ENCODE data around the gene PLS3. TPM values are rescaled to one million over a fixed set of nuclear protein-coding genes. Genes with fewer than 3 reads are reported as not detected.

The PLS3 gene, protein sequence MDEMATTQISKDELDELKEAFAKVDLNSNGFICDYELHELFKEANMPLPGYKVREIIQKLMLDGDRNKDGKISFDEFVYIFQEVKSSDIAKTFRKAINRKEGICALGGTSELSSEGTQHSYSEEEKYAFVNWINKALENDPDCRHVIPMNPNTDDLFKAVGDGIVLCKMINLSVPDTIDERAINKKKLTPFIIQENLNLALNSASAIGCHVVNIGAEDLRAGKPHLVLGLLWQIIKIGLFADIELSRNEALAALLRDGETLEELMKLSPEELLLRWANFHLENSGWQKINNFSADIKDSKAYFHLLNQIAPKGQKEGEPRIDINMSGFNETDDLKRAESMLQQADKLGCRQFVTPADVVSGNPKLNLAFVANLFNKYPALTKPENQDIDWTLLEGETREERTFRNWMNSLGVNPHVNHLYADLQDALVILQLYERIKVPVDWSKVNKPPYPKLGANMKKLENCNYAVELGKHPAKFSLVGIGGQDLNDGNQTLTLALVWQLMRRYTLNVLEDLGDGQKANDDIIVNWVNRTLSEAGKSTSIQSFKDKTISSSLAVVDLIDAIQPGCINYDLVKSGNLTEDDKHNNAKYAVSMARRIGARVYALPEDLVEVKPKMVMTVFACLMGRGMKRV
- total RNA-seq: 45.0 TPM
- 65.3 TPM for polyA plus RNA-seq
- long read RNA-seq, donor 1, partial matches to known transcripts: 0 of 1 reads
- long read RNA-seq, donor 1, other reads (novel, unspliced or antisense): 0 of 1 reads
- long read RNA-seq, donor 2, partial matches to known transcripts: 23 of 27 reads
- long read RNA-seq, donor 2, other reads (novel, unspliced or antisense): 0 of 27 reads
- long read RNA-seq, donor 3, transcript PLS3-202 (16 exons, 3,280 nt): major isoform, 8 of 9 reads
- long read RNA-seq, donor 3, partial matches to known transcripts: 0 of 9 reads
- long read RNA-seq, donor 3, other reads (novel, unspliced or antisense): 0 of 9 reads
- long read RNA-seq, donor 4, partial matches to known transcripts: 0 of 5 reads
- long read RNA-seq, donor 4, other reads (novel, unspliced or antisense): 0 of 5 reads
- long read RNA-seq, donor 5, transcript PLS3-202 (16 exons, 3,280 nt): major isoform, 21 of 27 reads
- long read RNA-seq, donor 5, partial matches to known transcripts: 5 of 27 reads
- long read RNA-seq, donor 5, other reads (novel, unspliced or antisense): 0 of 27 reads
- long read RNA-seq, donor 6, partial matches to known transcripts: 0 of 3 reads
- long read RNA-seq, donor 6, other reads (novel, unspliced or antisense): 0 of 3 reads
- long read RNA-seq, donor 7, partial matches to known transcripts: 0 of 1 reads
- long read RNA-seq, donor 7, other reads (novel, unspliced or antisense): 0 of 1 reads
- long read RNA-seq, donor 8, transcript PLS3-202 (16 exons, 3,280 nt): major isoform, 5 of 5 reads
- long read RNA-seq, donor 8, partial matches to known transcripts: 0 of 5 reads
- long read RNA-seq, donor 8, other reads (novel, unspliced or antisense): 0 of 5 reads
- long read RNA-seq, donor 9, partial matches to known transcripts: 13 of 16 reads
- long read RNA-seq, donor 9, other reads (novel, unspliced or antisense): 0 of 16 reads
- long read RNA-seq, donor 10, transcript PLS3-202 (16 exons, 3,280 nt): major isoform, 5 of 5 reads
- long read RNA-seq, donor 10, partial matches to known transcripts: 0 of 5 reads
- long read RNA-seq, donor 10, other reads (novel, unspliced or antisense): 0 of 5 reads

DNA sequence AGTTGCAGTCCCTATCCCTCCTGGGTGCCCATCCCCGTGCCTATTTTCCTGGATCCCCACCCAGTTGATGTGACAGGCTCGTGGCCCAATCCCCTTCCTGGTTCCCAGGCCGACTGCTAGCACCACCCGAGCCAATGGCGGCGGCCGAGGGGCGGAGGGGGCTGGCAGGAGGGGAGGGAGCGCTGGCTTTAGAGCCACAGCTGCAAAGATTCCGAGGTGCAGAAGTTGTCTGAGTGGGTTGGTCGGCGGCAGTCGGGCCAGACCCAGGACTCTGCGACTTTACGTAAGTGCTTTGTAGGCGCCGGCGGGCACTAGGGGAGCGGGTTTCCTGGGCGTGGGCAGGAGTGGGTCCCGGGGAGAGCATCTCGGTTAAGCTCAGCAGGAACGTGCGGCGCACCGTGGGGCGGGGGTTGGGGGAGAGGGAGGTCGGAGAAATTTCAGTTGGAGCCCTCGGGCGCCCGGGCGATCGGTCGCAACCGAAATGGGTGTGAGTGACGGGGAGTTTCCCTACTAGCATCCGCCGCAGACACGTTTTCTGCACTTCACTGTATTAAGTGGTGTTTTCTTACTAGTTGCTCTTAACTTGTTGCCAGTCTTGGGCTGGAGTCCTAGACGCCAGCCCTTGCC is at the start of gene PLS3:
PLS3 (plus strand) TSS at position 197 of the 627 bp plus-strand sequence. CDS start 49,077 bp downstream, outside the sequence.
- DNase-seq (ENCODE audit: low read depth in 6 of 9, low spot score in 9 of 9): peak in 4 of 9 donors; percentile 7 to 47 (median 16)
- Histone ChIP-seq H3K9me3 (ENCODE audit: control insufficient read depth in 2 of 2, insufficient read depth in 1 of 2, low read length in 1 of 2) (no peaks in the 10 kb centered on the region), H3K36me3 (ENCODE audit: control insufficient read depth in 2 of 2, insufficient read depth in 2 of 2, low read length in 1 of 2) (no peaks in the 10 kb centered on the region), H3K27ac (ENCODE audit: low read depth in 1 of 2, low read length in 1 of 2) (peak within 1 kb of the TSS; percentile 69 to 70), H3K4me3 (ENCODE audit: low read length in 2 of 2) (peak within 1 kb of the TSS; percentile 44 to 46), H3K27me3 (ENCODE audit: control insufficient read depth in 2 of 2, insufficient read depth in 1 of 2, low read length in 1 of 2) (peaks cover 0 to 29% of the 10 kb centered on the region in 2 donors), H3K4me1 (ENCODE audit: control insufficient read depth in 2 of 2, insufficient read depth in 2 of 2, low read length in 2 of 2) (no peaks in the 10 kb centered on the region)
- 0% methylated on average over 40 of the region's 40 CpGs for WGBS

DNA sequence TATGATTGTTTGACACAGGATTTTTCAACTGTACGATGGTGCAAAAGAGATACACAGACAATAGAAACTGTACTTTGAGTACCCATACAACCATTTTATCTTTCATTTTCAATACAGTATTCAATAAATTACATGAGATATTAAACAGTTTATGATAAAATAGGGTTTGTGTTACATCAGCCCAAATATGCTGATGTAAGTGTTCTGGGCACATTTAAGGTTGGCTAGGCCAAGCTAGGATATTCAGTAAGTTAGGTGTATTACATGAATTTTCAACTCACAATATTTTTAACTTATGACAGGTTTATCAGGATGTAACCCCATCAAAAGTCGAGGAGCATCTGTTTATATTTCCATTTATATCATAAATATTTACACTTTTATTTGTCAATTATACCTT is 42.9 kb upstream of the PLS3 start:
- Histone ChIP-seq H3K4me3 (ENCODE audit: low read length in 2 of 2) (no peak overlapping the region), H3K36me3 (ENCODE audit: control insufficient read depth in 2 of 2, insufficient read depth in 2 of 2, low read length in 1 of 2) (no peaks in the 10 kb centered on the region), H3K27me3 (ENCODE audit: control insufficient read depth in 2 of 2, insufficient read depth in 1 of 2, low read length in 1 of 2) (no peaks in the 10 kb centered on the region), H3K27ac (ENCODE audit: low read depth in 1 of 2, low read length in 1 of 2) (no peak overlapping the region), H3K9me3 (ENCODE audit: control insufficient read depth in 2 of 2, insufficient read depth in 1 of 2, low read length in 1 of 2) (no peaks in the 10 kb centered on the region), H3K4me1 (ENCODE audit: control insufficient read depth in 2 of 2, insufficient read depth in 2 of 2, low read length in 2 of 2) (no peaks in the 10 kb centered on the region)
- WGBS: 81% methylated on average over 2 of the region's 2 CpGs
- no peak for DNase-seq (ENCODE audit: low read depth in 6 of 9, low spot score in 9 of 9)

DNA sequence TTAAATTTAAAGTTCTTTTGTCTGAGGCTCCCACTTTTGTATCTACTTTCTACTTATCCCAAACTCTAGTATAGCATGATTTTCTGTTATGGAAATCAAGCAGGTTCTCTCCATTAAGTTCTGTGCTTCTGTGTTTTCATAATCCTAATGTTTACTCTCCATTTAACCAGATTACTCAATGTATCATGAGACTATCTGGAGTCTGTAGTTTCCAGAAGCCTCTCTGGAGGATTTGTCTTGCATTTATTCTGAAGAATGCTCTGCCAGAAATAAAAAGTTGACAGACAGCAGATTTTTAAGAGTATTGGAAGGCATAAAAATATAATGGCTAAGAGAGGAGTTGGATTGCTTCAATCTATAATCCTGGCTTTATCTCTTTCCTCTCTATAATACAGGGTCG is 39.2 kb upstream of the PLS3 start:
- DNase-seq (ENCODE audit: low read depth in 6 of 9, low spot score in 9 of 9): no peak
- Histone ChIP-seq H3K4me3 (ENCODE audit: low read length in 2 of 2) (no peak overlapping the region), H3K27ac (ENCODE audit: low read depth in 1 of 2, low read length in 1 of 2) (no peak overlapping the region), H3K27me3 (ENCODE audit: control insufficient read depth in 2 of 2, insufficient read depth in 1 of 2, low read length in 1 of 2) (no peaks in the 10 kb centered on the region), H3K36me3 (ENCODE audit: control insufficient read depth in 2 of 2, insufficient read depth in 2 of 2, low read length in 1 of 2) (no peaks in the 10 kb centered on the region), H3K9me3 (ENCODE audit: control insufficient read depth in 2 of 2, insufficient read depth in 1 of 2, low read length in 1 of 2) (no peaks in the 10 kb centered on the region), H3K4me1 (ENCODE audit: control insufficient read depth in 2 of 2, insufficient read depth in 2 of 2, low read length in 2 of 2) (no peaks in the 10 kb centered on the region)
- 79% methylated on average over 1 of the region's 1 CpG for WGBS

DNA sequence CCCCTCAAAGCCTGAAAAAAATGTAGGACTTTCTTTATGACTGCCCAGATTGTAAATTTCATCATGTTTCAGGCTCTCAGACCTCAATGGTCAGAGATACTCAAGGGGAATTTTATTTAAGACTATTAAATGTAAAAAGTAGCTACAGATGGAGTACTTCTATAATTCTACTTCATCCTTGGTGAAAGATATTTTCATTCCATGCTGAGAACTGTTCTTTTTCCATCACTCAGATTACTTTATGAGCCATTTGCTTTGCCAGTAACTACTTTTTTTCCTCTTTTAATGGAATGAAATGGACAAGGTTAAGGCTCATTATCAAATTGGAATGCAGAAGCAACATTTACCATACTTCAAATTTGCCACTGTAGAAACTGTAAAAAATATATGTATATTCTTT is 38.0 kb upstream of the PLS3 start:
- Histone ChIP-seq H3K36me3 (ENCODE audit: control insufficient read depth in 2 of 2, insufficient read depth in 2 of 2, low read length in 1 of 2) (no peaks in the 10 kb centered on the region), H3K27ac (ENCODE audit: low read depth in 1 of 2, low read length in 1 of 2) (no peak overlapping the region), H3K4me1 (ENCODE audit: control insufficient read depth in 2 of 2, insufficient read depth in 2 of 2, low read length in 2 of 2) (no peaks in the 10 kb centered on the region), H3K9me3 (ENCODE audit: control insufficient read depth in 2 of 2, insufficient read depth in 1 of 2, low read length in 1 of 2) (no peaks in the 10 kb centered on the region), H3K4me3 (ENCODE audit: low read length in 2 of 2) (no peak overlapping the region), H3K27me3 (ENCODE audit: control insufficient read depth in 2 of 2, insufficient read depth in 1 of 2, low read length in 1 of 2) (no peaks in the 10 kb centered on the region)
- no peak for DNase-seq (ENCODE audit: low read depth in 6 of 9, low spot score in 9 of 9)

- H3K4me3 ChIP-seq (ENCODE audit: low read length in 2 of 2): no peak overlapping the region
- DNase-seq (ENCODE audit: low read depth in 6 of 9, low spot score in 9 of 9): no peak
- WGBS: 89% methylated on average over 7 of the region's 7 CpGs
These were observed 35.5 kb upstream of the PLS3 start for GRCh38 chrX:115525486-115525885.

DNA sequence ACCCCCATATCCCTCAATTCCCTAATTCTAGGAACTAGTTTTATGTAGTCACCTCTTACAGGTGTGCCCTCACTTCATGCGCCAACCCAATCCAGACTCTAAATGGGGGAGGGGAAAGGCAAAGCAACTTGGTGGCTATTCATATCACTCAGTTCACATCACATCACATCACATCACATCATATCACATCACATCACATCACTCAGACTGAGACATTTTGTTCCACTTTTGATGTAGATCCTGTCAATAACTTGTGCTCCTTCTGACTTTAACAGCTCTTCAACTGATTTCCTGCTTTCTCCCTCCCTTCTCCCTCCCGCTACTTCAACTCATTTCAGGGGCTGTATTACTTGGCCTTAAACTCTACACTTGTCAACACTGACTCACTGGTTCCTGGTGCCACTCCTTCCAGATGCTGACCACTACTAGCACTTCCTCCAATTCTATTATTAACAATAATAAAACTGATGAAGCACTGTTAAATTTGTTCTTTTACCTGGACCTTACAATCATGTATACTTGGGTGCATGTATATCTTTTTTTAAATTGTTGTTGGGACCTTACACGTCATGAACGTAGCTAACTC is 29.1 kb upstream of the PLS3 start:
- Histone ChIP-seq H3K9me3 (ENCODE audit: control insufficient read depth in 2 of 2, insufficient read depth in 1 of 2, low read length in 1 of 2) (no peaks in the 10 kb centered on the region), H3K4me3 (ENCODE audit: low read length in 2 of 2) (no peak overlapping the region), H3K4me1 (ENCODE audit: control insufficient read depth in 2 of 2, insufficient read depth in 2 of 2, low read length in 2 of 2) (no peaks in the 10 kb centered on the region), H3K27me3 (ENCODE audit: control insufficient read depth in 2 of 2, insufficient read depth in 1 of 2, low read length in 1 of 2) (no peaks in the 10 kb centered on the region), H3K27ac (ENCODE audit: low read depth in 1 of 2, low read length in 1 of 2) (no peak overlapping the region), H3K36me3 (ENCODE audit: control insufficient read depth in 2 of 2, insufficient read depth in 2 of 2, low read length in 1 of 2) (no peaks in the 10 kb centered on the region)
- WGBS: 95% methylated on average over 4 of the region's 4 CpGs
- DNase-seq (ENCODE audit: low read depth in 6 of 9, low spot score in 9 of 9): no peak

More at GRCh38 chrX:115525486-115525885, 35.5 kb upstream of the PLS3 start:
- no peaks in the 10 kb centered on the region for H3K4me1 ChIP-seq (ENCODE audit: control insufficient read depth in 2 of 2, insufficient read depth in 2 of 2, low read length in 2 of 2)
- no peaks in the 10 kb centered on the region for H3K36me3 ChIP-seq (ENCODE audit: control insufficient read depth in 2 of 2, insufficient read depth in 2 of 2, low read length in 1 of 2)
- no peaks in the 10 kb centered on the region for H3K27me3 ChIP-seq (ENCODE audit: control insufficient read depth in 2 of 2, insufficient read depth in 1 of 2, low read length in 1 of 2)
- no peaks in the 10 kb centered on the region for H3K9me3 ChIP-seq (ENCODE audit: control insufficient read depth in 2 of 2, insufficient read depth in 1 of 2, low read length in 1 of 2)
- H3K27ac ChIP-seq (ENCODE audit: low read depth in 1 of 2, low read length in 1 of 2): no peak overlapping the region

DNA sequence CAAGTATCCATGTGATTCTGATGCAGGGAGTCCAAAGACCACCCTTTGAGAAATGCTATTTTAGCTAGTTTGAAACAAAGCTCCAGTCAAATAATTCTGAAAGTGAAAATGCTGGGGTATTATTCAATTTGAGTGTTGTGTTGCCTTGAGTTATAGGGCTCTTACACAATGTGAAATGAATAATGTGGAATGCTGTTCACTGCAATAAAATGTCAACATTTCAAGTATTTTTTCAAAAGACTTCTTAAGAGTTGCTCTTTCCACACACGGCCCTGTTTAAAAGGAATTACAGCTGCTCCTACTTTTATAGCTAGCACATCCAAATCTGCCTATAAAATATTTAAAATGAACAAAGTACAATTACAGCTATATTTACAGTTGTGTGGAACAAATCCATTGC is 27.5 kb upstream of the PLS3 start:
- Histone ChIP-seq H3K27ac (ENCODE audit: low read depth in 1 of 2, low read length in 1 of 2) (no peak overlapping the region), H3K36me3 (ENCODE audit: control insufficient read depth in 2 of 2, insufficient read depth in 2 of 2, low read length in 1 of 2) (no peaks in the 10 kb centered on the region)
- WGBS: 87% methylated on average over 1 of the region's 1 CpG

DNA sequence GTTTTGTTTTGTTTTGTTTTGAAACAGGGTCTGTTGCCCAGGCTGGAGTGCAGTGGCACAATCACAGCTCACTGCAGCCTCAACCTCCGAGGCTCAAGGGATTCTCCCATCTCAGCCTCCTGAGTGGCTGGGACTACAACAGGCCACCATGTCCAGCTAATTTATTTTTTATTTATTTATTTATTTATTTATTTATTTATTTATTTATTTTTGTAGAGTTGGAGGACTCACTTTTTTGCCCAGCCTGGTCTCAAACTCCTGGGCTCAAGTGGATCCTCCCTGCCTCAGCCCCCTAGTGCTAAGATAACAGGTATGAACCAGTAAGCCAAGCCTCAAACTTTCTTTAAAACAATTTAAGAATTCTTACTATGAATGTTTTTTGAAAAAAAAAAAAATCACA is 26.6 kb upstream of the PLS3 start:
- Histone ChIP-seq H3K36me3 (ENCODE audit: control insufficient read depth in 2 of 2, insufficient read depth in 2 of 2, low read length in 1 of 2) (no peaks in the 10 kb centered on the region), H3K4me1 (ENCODE audit: control insufficient read depth in 2 of 2, insufficient read depth in 2 of 2, low read length in 2 of 2) (no peaks in the 10 kb centered on the region), H3K27me3 (ENCODE audit: control insufficient read depth in 2 of 2, insufficient read depth in 1 of 2, low read length in 1 of 2) (no peaks in the 10 kb centered on the region), H3K9me3 (ENCODE audit: control insufficient read depth in 2 of 2, insufficient read depth in 1 of 2, low read length in 1 of 2) (no peaks in the 10 kb centered on the region), H3K27ac (ENCODE audit: low read depth in 1 of 2, low read length in 1 of 2) (no peak overlapping the region), H3K4me3 (ENCODE audit: low read length in 2 of 2) (no peak overlapping the region)
- WGBS: 96% methylated on average over 1 of the region's 1 CpG
- DNase-seq (ENCODE audit: low read depth in 6 of 9, low spot score in 9 of 9): no peak

More for the DNA sequence above, 27.5 kb upstream of the PLS3 start:
- Histone ChIP-seq H3K4me1 (ENCODE audit: control insufficient read depth in 2 of 2, insufficient read depth in 2 of 2, low read length in 2 of 2) (no peaks in the 10 kb centered on the region), H3K9me3 (ENCODE audit: control insufficient read depth in 2 of 2, insufficient read depth in 1 of 2, low read length in 1 of 2) (no peaks in the 10 kb centered on the region), H3K4me3 (ENCODE audit: low read length in 2 of 2) (no peak overlapping the region), H3K27me3 (ENCODE audit: control insufficient read depth in 2 of 2, insufficient read depth in 1 of 2, low read length in 1 of 2) (no peaks in the 10 kb centered on the region)
- no peak for DNase-seq (ENCODE audit: low read depth in 6 of 9, low spot score in 9 of 9)
